ENCODE measurements around the gene FOXO3. TPM values are rescaled to one million over a fixed set of nuclear protein-coding genes. Genes with fewer than 3 reads are reported as not detected.

FOXO3 gene
- total and polyA plus RNA-seq, 2 of the 13 experiments (the other 11 are each of a cell fraction or from before 2014, with no cell fraction given) = 16.0 to 22.5 TPM

- TF ChIP-seq NR2F1 (CRISPR knock-in tag; IDR thresholded peaks at IDR 0.05) (no peak; a peak in 1 of 4 replicates), NFKB2 (CRISPR knock-in tag; IDR thresholded peaks at IDR 0.05; ENCODE audit: borderline replicate concordance) (0 out of 2 replicates have a peak, but pooled peaks have one; percentile 16), TFDP2 (CRISPR knock-in tag; IDR thresholded peaks at IDR 0.05) (peak; percentile 69; the same call in 1 of the 2 replicates), ZNF660 (CRISPR knock-in tag; IDR thresholded peaks at IDR 0.05; ENCODE audit: borderline replicate concordance, low read depth) (no peak), ZNF567 (CRISPR knock-in tag; IDR thresholded peaks at IDR 0.05; ENCODE audit: borderline replicate concordance) (0 out of 2 replicates have a peak, but pooled peaks have one; percentile 38), ZFY (CRISPR knock-in tag; IDR thresholded peaks at IDR 0.05) (0 out of 2 replicates have a peak, but pooled peaks have one; percentile 6), MTA3 (CRISPR knock-in tag; IDR thresholded peaks at IDR 0.05) (no peak), HMGA1 (CRISPR knock-in tag; conservative IDR thresholded peaks at IDR 0.05) (no peak), SOX13 (IDR thresholded peaks at IDR 0.05) (peak; percentile 92), SOX13 (CRISPR knock-in tag; conservative IDR thresholded peaks at IDR 0.05 in 1 of 2, IDR thresholded peaks at IDR 0.05 in 1 of 2) (peak in 1 of 2 experiments; percentile 58; a peak in 1 of 4 replicates), ZFP41 (CRISPR knock-in tag; IDR thresholded peaks at IDR 0.05; ENCODE audit: borderline replicate concordance) (no peak), ZNF619 (CRISPR knock-in tag; IDR thresholded peaks at IDR 0.05) (no peak), ZNF101 (CRISPR knock-in tag; IDR thresholded peaks at IDR 0.05; ENCODE audit: borderline replicate concordance, low read depth) (no peak), ZNF572 (CRISPR knock-in tag; IDR thresholded peaks at IDR 0.05) (no peak)
- TF ChIP-seq, protein P1, sequence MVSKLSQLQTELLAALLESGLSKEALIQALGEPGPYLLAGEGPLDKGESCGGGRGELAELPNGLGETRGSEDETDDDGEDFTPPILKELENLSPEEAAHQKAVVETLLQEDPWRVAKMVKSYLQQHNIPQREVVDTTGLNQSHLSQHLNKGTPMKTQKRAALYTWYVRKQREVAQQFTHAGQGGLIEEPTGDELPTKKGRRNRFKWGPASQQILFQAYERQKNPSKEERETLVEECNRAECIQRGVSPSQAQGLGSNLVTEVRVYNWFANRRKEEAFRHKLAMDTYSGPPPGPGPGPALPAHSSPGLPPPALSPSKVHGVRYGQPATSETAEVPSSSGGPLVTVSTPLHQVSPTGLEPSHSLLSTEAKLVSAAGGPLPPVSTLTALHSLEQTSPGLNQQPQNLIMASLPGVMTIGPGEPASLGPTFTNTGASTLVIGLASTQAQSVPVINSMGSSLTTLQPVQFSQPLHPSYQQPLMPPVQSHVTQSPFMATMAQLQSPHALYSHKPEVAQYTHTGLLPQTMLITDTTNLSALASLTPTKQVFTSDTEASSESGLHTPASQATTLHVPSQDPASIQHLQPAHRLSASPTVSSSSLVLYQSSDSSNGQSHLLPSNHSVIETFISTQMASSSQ (IDR thresholded peaks at IDR 0.05; ENCODE audit: low read depth) = no peak
- TF ChIP-seq, protein P1 (CRISPR knock-in tag; IDR thresholded peaks at IDR 0.05; ENCODE audit: borderline replicate concordance) = peak; percentile 28; the same call in 1 of the 2 replicates
- TF ChIP-seq, protein P2, sequence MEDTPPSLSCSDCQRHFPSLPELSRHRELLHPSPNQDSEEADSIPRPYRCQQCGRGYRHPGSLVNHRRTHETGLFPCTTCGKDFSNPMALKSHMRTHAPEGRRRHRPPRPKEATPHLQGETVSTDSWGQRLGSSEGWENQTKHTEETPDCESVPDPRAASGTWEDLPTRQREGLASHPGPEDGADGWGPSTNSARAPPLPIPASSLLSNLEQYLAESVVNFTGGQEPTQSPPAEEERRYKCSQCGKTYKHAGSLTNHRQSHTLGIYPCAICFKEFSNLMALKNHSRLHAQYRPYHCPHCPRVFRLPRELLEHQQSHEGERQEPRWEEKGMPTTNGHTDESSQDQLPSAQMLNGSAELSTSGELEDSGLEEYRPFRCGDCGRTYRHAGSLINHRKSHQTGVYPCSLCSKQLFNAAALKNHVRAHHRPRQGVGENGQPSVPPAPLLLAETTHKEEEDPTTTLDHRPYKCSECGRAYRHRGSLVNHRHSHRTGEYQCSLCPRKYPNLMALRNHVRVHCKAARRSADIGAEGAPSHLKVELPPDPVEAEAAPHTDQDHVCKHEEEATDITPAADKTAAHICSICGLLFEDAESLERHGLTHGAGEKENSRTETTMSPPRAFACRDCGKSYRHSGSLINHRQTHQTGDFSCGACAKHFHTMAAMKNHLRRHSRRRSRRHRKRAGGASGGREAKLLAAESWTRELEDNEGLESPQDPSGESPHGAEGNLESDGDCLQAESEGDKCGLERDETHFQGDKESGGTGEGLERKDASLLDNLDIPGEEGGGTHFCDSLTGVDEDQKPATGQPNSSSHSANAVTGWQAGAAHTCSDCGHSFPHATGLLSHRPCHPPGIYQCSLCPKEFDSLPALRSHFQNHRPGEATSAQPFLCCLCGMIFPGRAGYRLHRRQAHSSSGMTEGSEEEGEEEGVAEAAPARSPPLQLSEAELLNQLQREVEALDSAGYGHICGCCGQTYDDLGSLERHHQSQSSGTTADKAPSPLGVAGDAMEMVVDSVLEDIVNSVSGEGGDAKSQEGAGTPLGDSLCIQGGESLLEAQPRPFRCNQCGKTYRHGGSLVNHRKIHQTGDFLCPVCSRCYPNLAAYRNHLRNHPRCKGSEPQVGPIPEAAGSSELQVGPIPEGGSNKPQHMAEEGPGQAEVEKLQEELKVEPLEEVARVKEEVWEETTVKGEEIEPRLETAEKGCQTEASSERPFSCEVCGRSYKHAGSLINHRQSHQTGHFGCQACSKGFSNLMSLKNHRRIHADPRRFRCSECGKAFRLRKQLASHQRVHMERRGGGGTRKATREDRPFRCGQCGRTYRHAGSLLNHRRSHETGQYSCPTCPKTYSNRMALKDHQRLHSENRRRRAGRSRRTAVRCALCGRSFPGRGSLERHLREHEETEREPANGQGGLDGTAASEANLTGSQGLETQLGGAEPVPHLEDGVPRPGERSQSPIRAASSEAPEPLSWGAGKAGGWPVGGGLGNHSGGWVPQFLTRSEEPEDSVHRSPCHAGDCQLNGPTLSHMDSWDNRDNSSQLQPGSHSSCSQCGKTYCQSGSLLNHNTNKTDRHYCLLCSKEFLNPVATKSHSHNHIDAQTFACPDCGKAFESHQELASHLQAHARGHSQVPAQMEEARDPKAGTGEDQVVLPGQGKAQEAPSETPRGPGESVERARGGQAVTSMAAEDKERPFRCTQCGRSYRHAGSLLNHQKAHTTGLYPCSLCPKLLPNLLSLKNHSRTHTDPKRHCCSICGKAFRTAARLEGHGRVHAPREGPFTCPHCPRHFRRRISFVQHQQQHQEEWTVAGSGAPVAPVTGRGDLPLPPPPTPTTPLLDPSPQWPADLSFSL (CRISPR knock-in tag; IDR thresholded peaks at IDR 0.05) = no peak
These were observed 2.2 kb upstream of the FOXO3 start (continued) for GRCh38 chr6:108558372-108559096.
